CD1c-positive myeloid dendritic cell (primary cell): ENCODE results near the gene ALPK3.
A peak's percentile ranks its signal among the peaks of the same experiment; 100 is the strongest.

ENCODE experiments used
- DNase-seq: peaks from one replicate; pipeline ENCODE4 v3.0.0-alpha.2; 2016; ENCODE audit errors: extremely low spot score

The ALPK3 gene

DNA sequence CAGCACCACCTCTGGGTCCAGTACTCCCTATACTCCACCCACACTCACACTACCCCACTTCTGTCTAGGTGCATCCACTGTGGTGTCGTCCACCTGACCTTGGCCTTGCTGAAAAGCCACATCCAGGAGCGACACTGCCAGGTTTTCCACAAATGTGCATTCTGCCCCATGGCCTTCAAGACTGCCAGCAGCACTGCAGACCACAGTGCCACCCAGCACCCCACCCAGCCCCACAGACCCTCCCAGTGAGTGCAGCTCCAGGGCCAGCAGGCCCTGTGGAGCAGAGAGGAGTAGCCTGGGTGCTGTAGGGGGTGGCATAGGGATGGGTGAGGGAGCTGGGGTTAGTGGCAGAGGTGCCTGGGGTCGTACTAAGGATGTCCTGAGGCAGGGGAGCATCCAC, 19.4 kb upstream of the ALPK3 start:
- DNase-seq: no peak

DNA sequence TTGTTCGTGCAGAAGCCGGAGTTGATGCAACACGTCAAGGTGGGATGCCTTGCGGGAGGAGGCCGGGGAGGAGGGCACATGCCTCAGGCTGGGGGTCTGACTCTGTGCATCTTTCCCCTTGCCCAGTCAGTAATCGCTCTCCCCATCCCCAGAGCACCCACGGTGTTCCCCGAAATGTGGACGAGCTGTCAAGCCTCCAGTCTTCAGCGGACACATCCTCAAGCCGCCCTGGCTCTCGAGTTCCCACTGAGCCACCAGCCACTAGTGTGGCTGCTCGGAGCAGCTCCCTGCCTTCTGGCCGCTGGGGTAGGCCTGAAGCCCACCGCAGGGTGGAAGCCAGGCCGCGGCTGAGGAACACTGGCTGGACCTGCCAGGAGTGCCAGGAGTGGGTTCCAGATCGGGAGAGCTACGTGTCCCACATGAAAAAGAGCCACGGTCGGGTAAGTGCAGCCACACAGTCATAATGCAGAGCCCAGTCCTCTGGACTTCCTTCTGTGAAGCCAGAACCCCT, 18.7 kb upstream of the ALPK3 start:
- DNase-seq: no peak

DNA sequence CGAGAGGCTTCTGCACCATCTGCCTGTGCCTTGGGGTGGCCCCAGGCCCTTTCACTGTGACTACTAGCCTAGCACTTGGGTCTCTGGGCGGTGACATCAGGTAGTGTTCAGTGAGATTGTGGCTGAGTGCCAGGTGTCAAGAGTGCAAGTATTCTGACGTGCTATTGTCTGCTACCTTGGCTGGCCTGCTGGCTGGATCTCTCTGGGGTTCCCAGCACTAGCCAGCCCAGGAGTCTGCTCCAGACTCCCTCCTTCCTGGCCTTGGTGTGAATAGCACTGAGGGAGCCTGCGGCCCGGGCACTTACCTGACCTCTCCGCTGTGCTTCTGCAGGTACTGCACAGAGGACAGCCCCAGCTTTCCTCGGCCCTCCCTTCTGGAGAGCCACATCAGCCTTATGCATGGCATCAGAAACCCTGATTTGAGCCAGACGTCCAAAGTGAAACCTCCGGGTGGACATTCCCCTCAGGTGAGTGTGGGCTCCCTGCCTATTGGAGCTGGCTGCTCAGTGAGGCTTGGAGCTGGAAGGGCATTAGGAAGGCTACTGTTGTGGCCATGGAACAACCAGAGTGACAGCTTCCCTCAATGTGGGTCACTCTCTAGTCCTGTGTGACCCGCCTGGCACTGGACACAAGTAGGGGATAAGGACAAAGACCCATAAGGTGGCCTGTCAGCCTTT, 17.5 kb upstream of the ALPK3 start:
- no peak for DNase-seq

DNA sequence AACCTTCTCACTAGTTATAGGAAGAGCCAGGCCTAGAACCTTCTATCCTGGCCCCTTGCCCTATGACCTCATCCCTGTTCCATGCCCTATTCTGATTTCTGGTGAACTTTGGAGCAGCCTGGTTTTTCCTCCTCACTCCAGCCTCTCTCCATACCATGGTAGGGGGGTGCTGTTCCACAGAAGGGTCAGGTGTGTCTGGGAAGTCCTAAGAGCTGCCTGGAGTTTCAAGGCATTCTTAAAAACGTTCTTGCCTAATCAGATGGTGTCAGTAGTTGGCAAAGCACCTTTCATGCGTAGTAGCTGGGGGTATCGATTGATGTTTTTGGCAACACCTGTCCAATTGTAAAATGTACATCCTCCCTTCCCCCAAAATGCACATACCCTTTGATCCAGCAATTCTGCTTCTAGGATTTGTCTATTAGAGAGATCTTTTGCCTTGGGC, 16.8 kb upstream of the ALPK3 start:
- DNase-seq: no peak

DNA sequence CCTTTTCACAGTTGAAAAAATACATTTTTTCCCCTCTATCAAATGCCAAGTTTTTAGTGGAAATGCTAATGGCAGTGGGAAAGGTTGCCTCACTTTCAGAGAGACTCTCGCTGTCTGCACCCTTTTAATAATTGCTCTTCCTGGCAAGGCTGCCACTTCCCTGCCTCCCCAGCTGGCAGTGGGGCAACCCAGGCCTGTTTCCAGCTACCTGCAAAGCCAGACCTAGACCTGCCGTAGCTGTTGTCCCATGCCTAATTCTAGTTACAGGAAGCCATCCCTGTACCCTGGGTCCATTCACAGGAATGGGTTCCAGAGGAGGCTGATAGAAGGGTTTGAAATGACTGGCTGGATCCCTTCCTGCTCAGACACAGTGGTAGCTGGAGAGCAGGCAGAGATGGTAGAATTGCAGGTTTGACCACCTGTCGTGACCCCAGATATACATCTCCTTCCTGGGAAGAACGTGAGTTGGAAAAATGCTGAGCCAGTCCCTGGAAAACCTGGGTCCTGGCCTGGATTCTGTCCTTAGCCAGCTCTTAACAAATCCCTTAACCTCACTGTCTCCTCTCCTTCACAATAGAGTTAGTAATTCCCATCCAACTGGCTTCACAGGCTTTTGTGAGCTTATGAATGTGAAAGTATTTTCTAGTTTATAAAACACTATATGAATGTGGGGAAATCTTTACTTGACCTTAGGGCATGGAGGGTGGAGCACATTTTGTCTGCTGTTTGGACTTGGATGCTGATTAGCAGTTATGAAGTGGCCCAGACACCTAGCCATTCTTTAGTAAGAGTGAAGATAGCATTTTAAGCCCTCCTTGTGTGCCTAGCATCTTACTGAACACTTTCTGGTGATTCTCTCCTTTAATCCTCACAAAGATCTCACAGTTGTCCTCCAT, 12.9 kb upstream of the ALPK3 start:
- no peak for DNase-seq

DNA sequence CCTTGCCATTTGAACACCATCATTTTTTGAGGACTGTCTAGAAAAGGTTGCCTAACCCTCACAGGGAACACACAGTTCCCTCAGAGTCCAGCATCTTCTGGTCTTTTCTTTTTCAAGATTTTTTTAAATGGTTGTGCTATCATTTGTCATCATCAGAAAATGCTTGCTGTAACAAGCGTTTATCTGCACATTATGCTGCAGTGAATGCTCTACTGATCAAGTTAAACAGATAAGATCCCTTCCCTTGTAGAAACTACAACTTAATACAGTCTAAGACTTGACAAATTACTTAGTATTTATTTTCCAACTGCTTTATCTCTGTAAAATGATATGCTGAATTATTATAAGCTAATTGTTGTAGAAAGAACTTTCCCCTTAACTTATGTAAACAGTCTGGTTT, 11.9 kb upstream of the ALPK3 start:
- DNase-seq: no peak

DNA sequence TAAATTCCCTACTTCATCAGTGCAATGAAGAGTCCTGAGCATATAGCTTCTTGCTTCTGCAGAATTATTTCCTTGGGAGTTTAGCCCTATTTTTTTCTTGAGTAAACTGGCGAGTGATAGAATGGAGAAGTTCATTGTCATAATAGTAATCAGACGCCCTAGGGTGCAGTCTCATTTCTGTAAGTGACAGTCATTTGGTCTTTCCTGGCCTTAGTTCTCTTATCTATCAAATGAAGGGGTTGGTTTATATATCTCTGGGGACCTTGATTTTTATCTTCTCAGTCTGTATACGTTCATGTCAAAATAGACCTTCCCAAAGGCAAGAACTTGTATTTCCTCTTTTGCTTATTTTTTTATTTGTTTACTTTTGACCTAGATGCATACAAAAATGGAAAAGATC, 9.9 kb upstream of the ALPK3 start:
- peak; percentile 13 for DNase-seq

DNA sequence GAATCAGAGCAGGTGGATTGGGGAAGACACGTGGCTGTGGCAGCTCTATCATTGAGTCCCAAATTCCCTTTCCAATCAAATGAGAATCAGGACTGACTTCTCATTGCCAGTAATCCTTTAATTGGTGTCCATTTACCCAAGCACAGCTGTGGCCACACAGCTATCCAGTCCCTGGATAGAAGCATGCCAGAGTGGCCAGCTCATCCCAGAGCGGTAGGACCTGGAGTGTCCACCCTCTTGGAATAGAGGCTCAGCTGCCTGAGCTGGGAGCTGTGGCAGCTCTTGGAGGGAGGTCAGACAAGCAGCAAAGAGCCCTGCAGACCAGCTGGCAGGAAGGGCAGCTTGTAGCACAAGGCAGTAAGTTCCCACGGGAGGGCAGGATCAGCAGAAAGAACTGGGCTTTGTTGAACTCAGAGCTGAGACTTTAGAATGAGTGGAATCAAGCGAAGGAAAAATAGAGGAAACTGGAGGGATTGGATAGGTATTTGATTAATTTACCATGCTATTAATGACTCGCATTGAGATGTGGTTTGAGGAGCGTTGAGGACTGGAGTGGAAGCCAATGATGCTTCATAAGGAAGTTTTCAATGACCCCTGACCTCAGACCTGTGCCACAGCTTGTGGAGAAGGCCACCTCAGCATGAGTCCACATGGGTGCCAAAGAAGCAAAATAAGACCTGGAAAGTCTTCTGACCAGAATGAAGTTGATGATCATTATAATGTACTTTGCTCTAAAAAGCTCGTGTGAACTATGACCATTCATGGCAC, 6.9 kb upstream of the ALPK3 start:
- DNase-seq: no peak

DNA sequence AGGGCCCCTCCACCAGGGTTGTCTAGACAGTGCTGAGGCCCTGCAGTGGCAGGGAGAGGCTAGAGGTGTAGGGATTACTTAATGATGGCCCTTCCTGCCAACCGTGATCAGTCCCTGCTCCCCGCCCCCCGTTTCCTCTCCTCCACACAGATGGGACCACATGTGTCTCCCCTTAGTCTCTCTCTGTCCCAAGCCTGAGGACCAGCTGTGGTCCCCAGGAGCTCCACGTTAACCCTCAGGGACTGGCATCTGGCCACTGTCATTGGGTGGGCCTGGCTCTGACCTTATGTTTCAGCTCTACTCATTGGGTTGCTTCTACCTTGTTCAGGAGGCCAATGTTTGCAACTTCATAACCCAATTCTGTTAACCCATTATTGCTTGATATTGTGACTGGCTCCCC, 6.0 kb upstream of the ALPK3 start:
- DNase-seq: no peak

DNA sequence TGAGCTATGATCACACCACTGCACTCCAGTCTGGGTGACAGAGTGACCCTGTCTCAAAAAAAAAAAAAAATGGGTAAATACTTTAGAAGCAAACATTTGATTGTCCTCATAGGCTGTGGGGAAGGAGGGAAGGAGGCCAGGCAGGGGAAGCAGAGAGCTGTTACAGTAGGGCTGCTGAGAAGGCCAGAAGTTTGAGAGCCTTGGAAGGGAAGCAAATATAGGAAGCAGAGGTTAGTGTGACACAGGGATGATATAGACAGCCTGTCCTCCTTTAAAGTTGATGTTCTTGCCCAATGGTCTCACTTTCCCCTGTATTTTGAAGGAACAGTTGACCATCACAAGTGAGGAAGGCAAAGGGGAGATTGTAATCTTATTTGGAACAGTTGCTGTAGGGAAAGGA, 5.3 kb upstream of the ALPK3 start:
- no peak for DNase-seq

DNA sequence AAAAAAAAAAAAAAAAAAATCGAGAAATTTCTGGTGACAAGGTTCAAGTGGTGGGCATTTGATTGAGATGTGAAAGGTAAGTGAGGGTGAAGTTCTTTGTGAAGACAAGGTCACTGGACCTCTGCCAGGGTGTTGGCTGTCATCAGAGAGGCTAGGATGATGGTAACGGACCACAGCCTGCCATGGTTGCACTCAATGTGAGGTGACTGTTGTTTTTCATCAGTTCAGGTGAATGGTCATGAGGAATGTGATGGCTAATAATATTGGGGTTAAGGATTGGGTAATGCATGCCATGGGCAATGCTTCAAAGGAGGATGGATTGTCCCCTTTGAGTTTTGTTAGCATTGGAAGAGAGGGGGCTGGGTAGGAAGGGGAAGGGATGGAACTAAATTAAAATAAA, 4.3 kb upstream of the ALPK3 start:
- DNase-seq: no peak

DNA sequence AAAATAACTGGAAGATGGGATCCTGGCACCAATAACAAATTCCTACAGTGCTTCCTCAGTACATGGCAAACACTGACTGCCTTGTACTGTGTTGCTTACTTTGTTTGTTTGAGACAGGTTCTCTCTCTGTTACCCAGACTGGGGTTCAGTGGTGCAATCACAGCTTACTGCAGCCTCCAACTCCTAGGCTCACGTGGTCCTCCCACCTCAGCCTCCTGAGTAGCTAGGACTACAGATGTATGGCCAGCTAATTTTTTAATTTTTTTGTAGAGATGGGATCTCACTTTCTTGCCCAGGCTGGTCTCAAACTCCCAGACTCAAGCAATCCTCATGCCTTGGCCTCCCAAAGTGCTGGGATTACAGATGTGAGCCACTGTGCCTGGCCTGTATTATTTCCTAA, 3.7 kb upstream of the ALPK3 start:
- no peak for DNase-seq

DNA sequence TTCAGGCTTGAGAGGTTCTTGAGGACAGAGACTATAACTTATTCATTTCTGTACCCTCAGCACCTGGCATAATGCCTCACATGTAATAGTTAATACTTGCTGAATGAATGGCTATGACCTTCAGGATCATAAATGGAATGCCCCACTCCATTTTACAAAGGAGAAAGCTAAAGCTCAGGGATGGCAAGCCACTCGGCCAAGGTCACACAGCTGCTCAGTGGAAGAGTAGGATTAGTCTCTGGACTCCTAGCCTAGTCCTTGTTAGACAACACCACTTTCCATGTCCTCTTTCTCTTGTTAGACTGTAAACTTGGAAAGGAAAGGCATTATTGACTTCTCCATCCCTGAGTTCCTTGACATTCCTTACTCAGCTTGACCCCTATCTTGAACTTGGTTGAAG, 3.2 kb upstream of the ALPK3 start:
- no peak for DNase-seq

DNA sequence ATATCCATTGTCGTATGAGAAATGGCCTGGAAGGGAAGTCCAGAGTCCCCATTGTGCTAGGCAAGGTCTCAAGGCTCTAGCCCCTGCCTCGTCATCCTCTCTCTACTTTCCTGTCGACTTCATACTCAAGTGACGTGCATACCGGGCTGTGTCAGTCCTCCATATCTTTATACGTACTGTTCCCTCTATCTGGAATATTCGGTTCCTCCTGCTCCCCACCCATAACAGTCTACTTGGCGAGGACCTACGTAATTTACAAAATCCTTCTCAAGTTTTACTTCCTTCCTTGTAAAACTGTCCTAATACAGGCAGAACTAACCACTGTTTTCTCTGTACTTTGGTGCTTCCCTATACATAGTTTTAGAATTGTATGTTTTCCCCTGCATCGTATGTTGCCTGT, 2.2 kb upstream of the ALPK3 start:
- DNase-seq: peak; percentile 52

DNA sequence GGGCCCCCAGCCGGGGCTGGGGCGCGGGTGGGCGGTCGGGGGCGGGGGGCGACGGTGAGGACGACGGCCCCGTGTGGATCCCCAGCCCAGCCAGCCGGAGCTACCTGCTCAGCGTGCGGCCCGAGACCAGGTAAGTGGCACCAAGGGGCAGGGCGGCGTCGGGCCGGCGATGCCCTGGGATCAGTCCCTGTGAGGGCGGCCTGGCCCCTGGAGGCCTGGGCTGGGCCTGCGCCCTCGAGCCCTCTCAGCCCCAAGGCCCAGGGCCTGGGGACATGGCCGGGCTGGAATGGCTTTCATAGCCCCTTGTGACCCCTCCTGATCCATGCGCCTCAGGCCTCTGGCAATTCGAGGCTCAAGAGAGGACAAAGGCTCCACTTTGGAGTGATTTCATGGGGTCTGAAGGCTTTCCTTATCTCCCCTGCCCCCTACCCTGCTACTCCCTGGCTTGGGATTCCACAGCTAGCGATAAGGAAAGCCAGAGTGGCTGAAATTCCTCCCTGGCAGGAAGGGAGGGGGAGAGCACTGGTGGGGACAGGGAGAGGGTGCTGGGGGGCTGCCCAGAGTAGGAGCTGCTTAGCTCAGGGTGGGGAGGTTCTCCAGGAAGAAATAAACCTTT, 418 bp downstream of the ALPK3 start:
- no peak for DNase-seq

DNA sequence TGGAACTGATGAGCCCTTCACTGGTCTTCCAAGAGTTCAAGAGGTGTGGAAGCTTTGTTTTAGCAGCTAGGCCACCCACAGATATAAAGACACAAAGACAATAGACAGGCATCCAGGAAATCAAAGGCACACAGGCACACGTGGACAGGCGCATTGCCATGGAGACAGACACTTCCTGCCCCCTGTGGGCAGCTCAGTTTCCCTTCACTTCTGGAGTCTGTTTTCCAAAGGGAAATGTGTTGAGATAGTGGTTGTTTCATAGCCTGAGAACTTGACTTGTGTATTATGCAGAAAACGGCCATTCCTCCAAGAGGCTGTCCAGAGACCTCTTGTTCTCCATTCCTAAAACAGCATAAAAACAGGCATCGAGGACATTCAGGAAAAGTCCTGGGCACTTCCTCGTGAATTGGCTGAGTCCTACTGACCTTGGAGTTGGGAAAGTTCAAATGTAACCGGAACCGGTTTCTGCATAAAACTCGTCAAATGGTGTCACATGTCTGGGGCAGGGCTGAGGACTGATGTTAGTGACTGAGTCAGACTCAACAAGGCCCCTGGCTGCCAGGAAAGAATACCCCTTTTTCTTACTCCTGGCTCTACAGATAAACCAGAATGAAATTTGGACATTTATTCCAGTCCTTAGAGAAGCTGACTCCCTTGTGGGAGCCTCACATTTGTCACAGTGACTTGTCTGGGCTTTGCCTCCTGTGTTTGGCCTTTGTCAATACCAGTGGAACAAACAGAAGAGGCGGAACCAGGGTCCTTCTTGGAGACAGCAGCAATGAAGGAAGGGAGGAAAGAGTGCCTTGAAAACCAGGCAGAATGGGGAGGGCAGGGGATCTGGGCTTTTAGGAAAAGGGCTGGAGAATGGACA, 1.3 kb downstream of the ALPK3 start:
- DNase-seq: no peak

DNA sequence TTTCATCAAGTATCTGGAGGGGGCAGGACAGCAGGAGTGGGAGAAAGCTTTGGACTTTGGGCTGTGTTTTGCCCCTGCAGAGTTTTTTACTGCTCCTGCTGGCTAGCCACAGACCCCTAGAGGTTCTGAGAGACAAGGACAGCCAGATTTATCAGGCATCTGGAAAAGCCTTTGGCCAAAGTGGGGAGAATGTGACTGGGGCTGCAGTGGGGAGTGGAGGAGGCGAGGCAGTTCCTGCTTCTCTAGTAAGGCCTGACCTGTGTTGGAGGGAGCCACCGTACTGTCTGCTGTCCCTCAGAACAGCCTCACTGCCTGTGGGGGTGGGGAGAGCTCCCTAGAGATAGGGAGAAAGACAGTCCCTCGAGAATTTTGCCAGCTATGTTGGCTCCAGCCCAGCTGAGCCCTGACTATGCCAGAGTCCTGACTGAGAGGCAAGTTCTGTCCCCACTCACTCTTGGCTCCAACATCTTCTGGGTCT, 2.2 kb downstream of the ALPK3 start:
- DNase-seq: no peak

DNA sequence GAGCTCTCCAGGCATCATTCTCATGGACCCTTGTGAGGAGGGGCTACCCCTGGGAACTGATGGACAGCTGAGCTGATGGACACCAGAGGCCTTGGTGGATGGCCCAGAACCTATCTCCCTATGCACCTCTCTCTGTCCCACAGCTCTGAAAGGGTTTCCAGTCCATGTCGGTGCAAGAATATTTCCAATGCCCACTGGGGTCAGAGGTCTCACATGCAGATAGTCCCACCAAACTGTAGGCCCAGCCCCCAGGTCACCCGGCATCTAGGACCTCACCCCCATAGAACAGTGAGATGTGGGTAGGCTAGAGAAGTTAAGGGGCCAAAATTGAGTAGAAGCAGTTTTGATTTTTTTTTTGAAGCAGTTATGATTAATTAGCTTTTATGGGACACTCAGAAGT, 2.6 kb downstream of the ALPK3 start:
- DNase-seq: no peak

DNA sequence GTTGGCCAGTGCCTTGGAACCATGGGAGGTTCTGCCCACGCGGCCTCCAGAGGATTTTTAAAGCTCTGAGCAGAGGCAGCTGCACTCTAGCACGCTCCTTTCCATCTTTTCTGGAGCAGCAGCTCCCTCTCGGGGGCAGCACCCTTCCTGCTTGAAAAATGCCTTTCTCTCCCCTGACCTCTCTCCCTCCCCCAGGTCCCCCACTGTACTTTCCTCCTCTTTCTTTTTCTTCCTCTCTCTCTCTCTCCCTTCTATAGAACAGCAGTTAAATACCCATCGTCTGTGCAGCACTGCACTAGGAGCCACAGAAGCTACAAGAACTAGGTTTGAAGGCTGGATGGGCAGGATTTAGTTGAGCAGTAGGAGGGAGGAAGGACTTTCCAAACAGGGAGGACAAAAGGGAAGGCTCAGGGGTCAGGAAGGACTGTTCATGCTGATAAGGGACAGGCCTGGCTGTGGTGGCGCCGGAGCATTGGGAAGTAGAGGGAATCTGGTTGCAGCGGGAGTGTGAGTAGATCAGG, 4.4 kb downstream of the ALPK3 start:
- DNase-seq: no peak

DNA sequence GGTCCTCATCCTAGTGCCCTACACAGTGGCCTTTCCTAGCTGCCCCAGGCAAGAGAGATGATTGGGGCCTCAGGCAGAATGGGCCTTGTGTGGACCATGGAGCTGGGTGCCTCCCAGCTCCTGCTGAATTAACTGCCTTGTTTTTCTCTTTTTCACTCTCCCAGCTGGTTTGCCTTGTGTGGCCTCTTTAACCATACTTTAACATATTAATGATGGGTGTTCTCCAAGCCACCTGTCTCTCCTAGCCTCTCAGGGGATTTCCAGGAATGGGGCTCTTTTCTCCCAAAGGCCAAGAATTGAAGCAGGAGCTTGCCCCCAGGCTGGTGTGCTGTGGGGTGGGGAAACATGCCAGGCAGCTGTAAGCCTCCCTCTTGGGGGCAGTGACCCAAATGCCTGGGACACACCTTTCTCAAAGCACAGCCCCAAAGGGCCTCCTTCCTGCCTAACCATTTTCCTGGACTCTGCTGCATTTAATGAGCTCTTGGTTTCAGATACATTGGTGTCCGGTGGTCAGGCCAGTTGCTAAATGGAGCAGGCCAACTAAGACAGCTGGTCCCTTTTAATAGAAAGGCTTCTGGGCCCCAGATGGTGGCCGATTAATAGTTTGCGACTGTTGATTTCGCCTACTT, 5.6 kb downstream of the ALPK3 start:
- no peak for DNase-seq
